GM08714 (cell line): ENCODE results near the gene TOLLIP.
"Not testable (repeated sequence)": the region's sequence is repeated elsewhere in the genome, so short reads cannot be mapped to it uniquely, and the experiment has no call there.

Source experiments
- H3K4me3 ChIP-seq: fragments of 200-500 bp; sonication (Bioruptor generic); 2 replicates; pipeline ENCODE4 v1.5.1; 2014; ENCODE audit warnings: mild to moderate bottlenecking, low read length, inconsistent platforms
- ZNF274 ChIP-seq: IDR thresholded peaks from 2 replicates; pipeline ENCODE4 v1.6.1; 2012; ENCODE audit warnings: mild to moderate bottlenecking, low read depth, low read length

TOLLIP gene

GRCh38 chr11:1348146-1348795 lies 38.8 kb upstream of the TOLLIP start:
- H3K4me3 ChIP-seq = no peak overlapping the region
- TF ChIP-seq ZNF274 = no peak

- not testable (repeated sequence) for H3K4me3 ChIP-seq
Measured at GRCh38 chr11:1347411-1347999, 38.1 kb upstream of the TOLLIP start.

- no peak for TF ChIP-seq ZNF274
- H3K4me3 ChIP-seq = no peak overlapping the region
Measured at GRCh38 chr11:1346669-1347390, 37.4 kb upstream of the TOLLIP start.

GRCh38 chr11:1345737-1346513 lies 36.5 kb upstream of the TOLLIP start:
- H3K4me3 ChIP-seq = no peak overlapping the region
- no peak for TF ChIP-seq ZNF274

- H3K4me3 ChIP-seq = no peak overlapping the region
- TF ChIP-seq ZNF274 = no peak
Measured at GRCh38 chr11:1344056-1344635, 34.7 kb upstream of the TOLLIP start.

- TF ChIP-seq ZNF274 = no peak
- H3K4me3 ChIP-seq = no peak overlapping the region
Measured at GRCh38 chr11:1343391-1344055, 34.1 kb upstream of the TOLLIP start.

- no peak for TF ChIP-seq ZNF274
Measured at GRCh38 chr11:1342946-1343345, 33.5 kb upstream of the TOLLIP start.

GRCh38 chr11:1341928-1342524 lies 32.6 kb upstream of the TOLLIP start:
- TF ChIP-seq ZNF274 = no peak
- H3K4me3 ChIP-seq = no peak overlapping the region

More at GRCh38 chr11:1342946-1343345, 33.5 kb upstream of the TOLLIP start:
- no peak overlapping the region for H3K4me3 ChIP-seq

- H3K4me3 ChIP-seq = not testable (repeated sequence)
Measured at GRCh38 chr11:1341226-1341625, 31.8 kb upstream of the TOLLIP start.

- no peak overlapping the region for H3K4me3 ChIP-seq
- TF ChIP-seq ZNF274 = no peak
Measured at GRCh38 chr11:1340111-1340510, 30.7 kb upstream of the TOLLIP start.

- TF ChIP-seq ZNF274 = no peak
- H3K4me3 ChIP-seq = no peak overlapping the region
Measured at GRCh38 chr11:1339066-1339675, 29.7 kb upstream of the TOLLIP start.

GRCh38 chr11:1338201-1339065 lies 29.0 kb upstream of the TOLLIP start:
- TF ChIP-seq ZNF274 = no peak
- no peak overlapping the region for H3K4me3 ChIP-seq
